ENCODE data around the gene PAF1.
A peak's percentile ranks its signal among the peaks of the same experiment; 100 is the strongest.

The PAF1 gene

GRCh38 chr19:39403331-39404312, 12.7 kb upstream of the PAF1 start:
- TF ChIP-seq POLR2A (IDR thresholded peaks at IDR 0.05; ENCODE audit: low read depth, low read length) = peak; percentile 57; the same call in 1 of the 2 replicates
- TF ChIP-seq POLR2AphosphoS5 (IDR thresholded peaks at IDR 0.05; ENCODE audit: low read depth, low read length) = no peak
- 0 out of 2 replicates have a peak, but pooled peaks have one; percentile 15 for TF ChIP-seq TAF1 (IDR thresholded peaks at IDR 0.05; ENCODE audit: borderline replicate concordance, low read depth, low read length)
- FAIRE-seq (peak; percentile 82), DNase-seq (ENCODE audit: insufficient read length) (peak; percentile 70)

DNA sequence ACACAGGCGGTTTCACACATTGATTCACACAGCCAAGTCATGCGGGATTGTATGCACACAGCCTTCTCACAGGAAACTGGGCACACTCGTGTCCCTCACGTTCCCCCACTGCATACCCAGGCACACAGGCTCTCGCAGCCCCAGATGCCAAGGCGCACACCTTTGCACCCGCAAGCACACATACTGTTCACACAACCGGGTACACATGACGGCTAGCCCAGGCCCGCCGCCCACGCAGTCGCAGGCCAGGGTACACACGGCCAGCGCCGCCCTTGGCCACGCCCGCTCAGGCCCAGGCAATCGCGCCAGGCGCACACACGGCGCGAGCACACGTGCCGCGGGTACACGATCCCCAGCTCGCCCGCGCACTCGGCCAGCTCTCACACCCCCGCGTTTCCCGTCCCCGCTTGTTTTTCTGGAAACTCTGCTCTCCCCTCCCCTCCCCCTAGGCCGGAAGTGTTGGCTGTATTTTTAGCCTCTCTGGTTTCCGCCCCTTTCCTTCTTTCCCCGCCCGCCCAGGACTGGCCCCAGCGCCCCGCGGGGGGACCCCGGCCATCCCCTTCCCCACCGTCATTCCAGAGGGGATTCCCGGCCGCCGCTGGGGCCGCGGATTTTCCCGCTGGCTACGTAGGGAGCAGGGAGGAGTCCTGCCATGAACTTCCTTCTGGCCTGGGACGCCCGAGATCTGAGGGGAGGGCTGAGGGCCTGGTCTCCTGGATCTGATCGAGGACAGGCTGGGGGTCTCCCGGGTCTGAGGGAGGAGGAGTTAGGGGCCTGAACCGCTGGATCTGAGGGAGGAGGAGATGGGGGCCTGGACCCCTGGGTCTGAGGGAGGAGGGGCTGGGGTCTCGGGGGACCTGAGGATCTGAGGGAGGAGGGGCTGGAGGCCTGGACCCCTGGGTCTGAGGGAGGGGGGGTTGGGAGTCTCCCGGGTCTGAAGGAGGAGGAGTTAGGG, 11.7 kb upstream of the PAF1 start:
- peak; percentile 65 for DNase-seq (ENCODE audit: insufficient read length)
- peak; percentile 95 for FAIRE-seq
- TF ChIP-seq POLR2AphosphoS5 (IDR thresholded peaks at IDR 0.05; ENCODE audit: low read depth, low read length) (peak; percentile 49; the same call in 1 of the 2 replicates), POLR2A (IDR thresholded peaks at IDR 0.05; ENCODE audit: low read depth, low read length) (peak; percentile 66), TAF1 (IDR thresholded peaks at IDR 0.05; ENCODE audit: borderline replicate concordance, low read depth, low read length) (0 out of 2 replicates have a peak, but pooled peaks have one; percentile 45)

GRCh38 chr19:39401549-39402345, 10.8 kb upstream of the PAF1 start:
- DNase-seq (ENCODE audit: insufficient read length) (no peak), FAIRE-seq (no peak)
- TF ChIP-seq POLR2AphosphoS5 (IDR thresholded peaks at IDR 0.05; ENCODE audit: low read depth, low read length) (0 out of 2 replicates have a peak, but pooled peaks have one; percentile 47), TAF1 (IDR thresholded peaks at IDR 0.05; ENCODE audit: borderline replicate concordance, low read depth, low read length) (peak; percentile 53; the same call in 1 of the 2 replicates), POLR2A (IDR thresholded peaks at IDR 0.05; ENCODE audit: low read depth, low read length) (no peak)

- DNase-seq (ENCODE audit: insufficient read length) (no peak), FAIRE-seq (no peak)
- no peak for TF ChIP-seq POLR2AphosphoS5 (IDR thresholded peaks at IDR 0.05; ENCODE audit: low read depth, low read length)
- TF ChIP-seq POLR2A (IDR thresholded peaks at IDR 0.05; ENCODE audit: low read depth, low read length) = no peak
- no peak for TF ChIP-seq TAF1 (IDR thresholded peaks at IDR 0.05; ENCODE audit: borderline replicate concordance, low read depth, low read length)
Observed at GRCh38 chr19:39401070-39401548, 10.2 kb upstream of the PAF1 start.

- DNase-seq (ENCODE audit: insufficient read length) (no peak), FAIRE-seq (no peak)
- 0 out of 2 replicates have a peak, but pooled peaks have one; percentile 5 for TF ChIP-seq POLR2AphosphoS5 (IDR thresholded peaks at IDR 0.05; ENCODE audit: low read depth, low read length)
- no peak for TF ChIP-seq POLR2A (IDR thresholded peaks at IDR 0.05; ENCODE audit: low read depth, low read length)
Observed at GRCh38 chr19:39400061-39400460, 9.2 kb upstream of the PAF1 start.

DNA sequence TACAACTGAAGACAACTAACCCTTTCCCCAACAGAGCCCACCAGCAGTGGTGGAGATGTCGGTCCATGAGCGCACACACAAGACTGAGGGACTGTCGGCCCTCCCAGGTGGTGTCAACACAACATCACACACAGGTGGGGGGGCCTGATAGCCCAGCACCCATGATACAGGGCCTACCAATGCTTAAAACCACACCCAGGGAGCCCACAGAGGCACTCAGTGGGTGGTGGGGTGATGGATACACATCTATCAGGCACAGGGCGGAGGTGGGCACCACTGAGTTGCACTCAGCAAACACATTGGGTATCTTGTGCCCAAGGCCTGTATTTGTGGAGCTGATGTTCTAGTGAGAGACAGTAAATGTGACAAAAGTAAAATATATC, 8.8 kb upstream of the PAF1 start:
- no peak for TF ChIP-seq TAF1 (IDR thresholded peaks at IDR 0.05; ENCODE audit: borderline replicate concordance, low read depth, low read length)
- no peak for TF ChIP-seq POLR2A (IDR thresholded peaks at IDR 0.05; ENCODE audit: low read depth, low read length)
- 0 out of 2 replicates have a peak, but pooled peaks have one; percentile 13 for TF ChIP-seq POLR2AphosphoS5 (IDR thresholded peaks at IDR 0.05; ENCODE audit: low read depth, low read length)
- FAIRE-seq (no peak), DNase-seq (ENCODE audit: insufficient read length) (no peak)

DNA sequence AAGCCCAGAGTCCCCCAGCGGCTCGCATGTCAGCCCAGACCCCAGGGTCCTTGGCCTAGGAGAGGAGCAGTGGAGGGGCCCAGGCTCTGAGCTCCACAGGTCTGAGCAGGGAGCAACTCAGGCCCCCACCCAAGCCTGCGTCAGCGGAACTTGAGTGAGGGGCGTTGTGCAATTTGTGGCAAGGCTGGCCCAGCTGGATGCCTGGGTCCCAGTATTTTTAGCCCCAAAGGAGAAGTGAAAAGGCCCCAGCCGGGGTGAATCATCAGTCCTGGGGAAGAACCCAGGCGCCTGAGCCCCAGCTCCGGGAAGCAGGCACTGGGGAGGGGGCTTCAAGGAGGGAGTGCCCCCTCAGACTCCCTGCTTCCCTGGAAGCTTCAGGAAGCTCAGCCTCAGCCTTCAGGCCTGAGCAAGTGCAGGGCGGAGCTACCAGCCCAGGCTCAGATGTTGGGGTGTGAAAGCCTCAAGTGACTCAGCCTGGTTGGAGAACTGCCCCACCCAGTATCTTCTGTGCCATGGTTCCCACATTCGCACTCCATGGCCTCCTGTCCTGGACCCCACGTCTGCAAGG, 7.5 kb upstream of the PAF1 start:
- FAIRE-seq (peak; percentile 69), DNase-seq (ENCODE audit: insufficient read length) (no peak)
- TF ChIP-seq TAF1 (IDR thresholded peaks at IDR 0.05; ENCODE audit: borderline replicate concordance, low read depth, low read length) = no peak
- 0 out of 2 replicates have a peak, but pooled peaks have one; percentile 23 for TF ChIP-seq POLR2AphosphoS5 (IDR thresholded peaks at IDR 0.05; ENCODE audit: low read depth, low read length)

DNA sequence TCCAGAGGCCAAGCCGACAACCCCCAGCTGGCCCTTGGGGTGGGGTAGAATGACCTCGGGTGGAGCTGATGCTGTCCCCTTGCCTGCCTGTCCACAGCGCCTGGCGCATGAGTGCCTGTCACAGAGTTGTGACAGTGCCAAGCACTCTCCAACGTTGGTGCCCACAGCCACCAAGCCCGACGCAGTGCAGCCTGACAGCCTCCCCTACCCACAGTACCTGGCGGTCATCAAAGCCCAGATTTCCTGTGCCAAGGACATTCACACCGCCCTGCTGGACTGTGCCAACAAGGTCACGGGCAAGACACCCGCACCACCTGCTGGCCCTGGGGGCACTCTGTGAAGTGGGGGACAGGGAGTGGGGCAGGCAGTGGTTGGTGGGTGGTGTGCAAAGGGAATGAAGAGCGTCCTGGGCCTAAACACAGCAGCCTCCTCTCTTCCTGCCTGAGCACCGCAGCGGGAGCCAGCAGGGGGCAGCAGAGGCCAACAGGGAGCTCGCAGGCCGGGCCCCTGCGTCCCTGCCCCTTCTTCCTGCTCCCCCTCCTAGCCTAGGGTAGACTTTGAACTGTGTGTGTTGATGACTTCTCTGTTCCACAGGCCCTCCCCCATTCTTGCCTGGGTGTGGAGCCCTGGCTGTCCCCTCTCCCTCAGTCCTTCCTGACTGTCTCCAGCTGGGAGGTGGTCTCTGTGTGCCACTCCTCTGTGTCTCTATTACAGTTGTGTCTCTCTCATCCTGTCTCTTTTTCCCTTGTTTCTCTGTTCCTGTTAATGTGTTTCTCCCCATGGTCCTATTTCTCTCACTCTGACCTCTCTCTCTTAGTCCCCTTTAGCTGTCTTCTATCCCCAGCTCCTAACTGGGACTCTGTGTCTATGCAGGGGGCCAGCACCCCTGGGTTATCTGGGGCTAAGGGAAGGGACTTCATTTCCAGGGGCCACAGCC, 6.7 kb upstream of the PAF1 start:
- DNase-seq (ENCODE audit: insufficient read length) (peak; percentile 94), FAIRE-seq (peak; percentile 88)

GRCh38 chr19:39390451-39390750, 505 bp downstream of the PAF1 start:
- TF ChIP-seq TAF1 (IDR thresholded peaks at IDR 0.05; ENCODE audit: borderline replicate concordance, low read depth, low read length) (no peak), POLR2AphosphoS5 (IDR thresholded peaks at IDR 0.05; ENCODE audit: low read depth, low read length) (no peak), POLR2A (IDR thresholded peaks at IDR 0.05; ENCODE audit: low read depth, low read length) (no peak)
- FAIRE-seq = no peak
- DNase-seq (ENCODE audit: insufficient read length) = no peak

More for the DNA sequence above, 6.7 kb upstream of the PAF1 start:
- TF ChIP-seq POLR2AphosphoS5 (IDR thresholded peaks at IDR 0.05; ENCODE audit: low read depth, low read length) (peak; percentile 67), POLR2A (IDR thresholded peaks at IDR 0.05; ENCODE audit: low read depth, low read length) (peak; percentile 48; the same call in 1 of the 2 replicates), TAF1 (IDR thresholded peaks at IDR 0.05; ENCODE audit: borderline replicate concordance, low read depth, low read length) (no peak)
